Activated CD4-positive, alpha-beta T cell treated with anti-CD3 and anti-CD28 coated beads, Interleukin-2, Interleukin-6, amounts not matched to agents 100 ng/mL and 50 ng/mL, durations not matched to agents 16 hours and 8 hours (primary cell): ENCODE data around the gene SLC27A6.

Experiments
- DNase-seq: peaks from one replicate; pipeline ENCODE4 v3.0.0-alpha.2; 2020

Gene SLC27A6

GRCh38 chr5:129069292-129069691 lies 104.0 kb downstream of the SLC27A6 start:
- no peak for DNase-seq

GRCh38 chr5:129073111-129073510 lies 107.8 kb downstream of the SLC27A6 start:
- DNase-seq: no peak

- no peak for DNase-seq
Measured at GRCh38 chr5:129074903-129075302, 109.6 kb downstream of the SLC27A6 start.

GRCh38 chr5:129077433-129078075 lies 112.3 kb downstream of the SLC27A6 start:
- no peak for DNase-seq

GRCh38 chr5:129078247-129078646 lies 113.0 kb downstream of the SLC27A6 start:
- no peak for DNase-seq

GRCh38 chr5:129078660-129079059 lies 113.4 kb downstream of the SLC27A6 start:
- no peak for DNase-seq

- DNase-seq: no peak
Measured at GRCh38 chr5:129079496-129079895, 114.2 kb downstream of the SLC27A6 start.

GRCh38 chr5:129080766-129081165 lies 115.5 kb downstream of the SLC27A6 start:
- no peak for DNase-seq

- DNase-seq: no peak
Measured at GRCh38 chr5:129082225-129083136, 117.2 kb downstream of the SLC27A6 start.
